Ascending aorta (tissue), 2 donors: ENCODE measurements around the gene GOPC. TPM values are rescaled to one million over a fixed set of nuclear protein-coding genes. Genes with fewer than 3 reads are reported as not detected.

Source experiments
- DNase-seq, 2 donors: peaks; one replicate each; pipeline ENCODE4 v3.0.0-alpha.2; 2019; ENCODE audit warnings: low spot score in 2 of 2
- H3K27ac ChIP-seq, 2 donors: fragments of 200-600 bp; sonication (generic); one replicate each; pipeline ENCODE4 v1.5.1; 2016 to 2017; ENCODE audit warnings: mild to moderate bottlenecking in 1 of 2
- H3K27me3 ChIP-seq: fragments of 200-600 bp; sonication (generic); one replicate; pipeline ENCODE4 v1.5.1; 2017
- H3K36me3 ChIP-seq, 2 donors: fragments of 200-600 bp; sonication (generic); one replicate each; pipeline ENCODE4 v1.5.1; 2016
- H3K4me1 ChIP-seq, 2 donors: fragments of 200-600 bp; sonication (generic); one replicate each; pipeline ENCODE4 v1.5.1; 2016 to 2017; ENCODE audit warnings: mild to moderate bottlenecking in 1 of 2
- H3K4me3 ChIP-seq, 2 donors: fragments of 200-600 bp; sonication (generic); one replicate each; pipeline ENCODE4 v1.5.1; 2016 to 2017; ENCODE audit warnings: mild to moderate bottlenecking in 1 of 2
- H3K9me3 ChIP-seq, 2 donors: fragments of 200-600 bp; sonication (generic); one replicate each; pipeline ENCODE4 v1.5.1; 2016
- intact Hi-C: fragments of 100-400 bp; cut with DNase I; formaldehyde crosslinking; loops from one replicate; pipeline ENCODE4 v1.15.1; 2023
- total RNA-seq: library from RNA; depleted of rRNA; stranded (reverse); fragments of >200 nt; gene quantifications from one replicate; pipeline ENCODE4 v1.1.0, GENCODE V29; 2016
- TF ChIP-seq, protein P1 (sequence below), 3 experiments: fragments of 200-600 bp in 2 of 3; fragments of 450-650 bp in 1 of 3; sonication (generic) in 2 of 3; IDR thresholded peaks; one replicate each; pipeline ENCODE4 v1.5.1; 2016 to 2019; ENCODE audit warnings: antibody characterized with exemption in 3 of 3, mild to moderate bottlenecking in 1 of 3, moderate library complexity in 1 of 3

The GOPC gene
- total RNA-seq, 1 donor from 2014 or later, result 12.5 TPM

- no peak for DNase-seq
- TF ChIP-seq, protein P1, sequence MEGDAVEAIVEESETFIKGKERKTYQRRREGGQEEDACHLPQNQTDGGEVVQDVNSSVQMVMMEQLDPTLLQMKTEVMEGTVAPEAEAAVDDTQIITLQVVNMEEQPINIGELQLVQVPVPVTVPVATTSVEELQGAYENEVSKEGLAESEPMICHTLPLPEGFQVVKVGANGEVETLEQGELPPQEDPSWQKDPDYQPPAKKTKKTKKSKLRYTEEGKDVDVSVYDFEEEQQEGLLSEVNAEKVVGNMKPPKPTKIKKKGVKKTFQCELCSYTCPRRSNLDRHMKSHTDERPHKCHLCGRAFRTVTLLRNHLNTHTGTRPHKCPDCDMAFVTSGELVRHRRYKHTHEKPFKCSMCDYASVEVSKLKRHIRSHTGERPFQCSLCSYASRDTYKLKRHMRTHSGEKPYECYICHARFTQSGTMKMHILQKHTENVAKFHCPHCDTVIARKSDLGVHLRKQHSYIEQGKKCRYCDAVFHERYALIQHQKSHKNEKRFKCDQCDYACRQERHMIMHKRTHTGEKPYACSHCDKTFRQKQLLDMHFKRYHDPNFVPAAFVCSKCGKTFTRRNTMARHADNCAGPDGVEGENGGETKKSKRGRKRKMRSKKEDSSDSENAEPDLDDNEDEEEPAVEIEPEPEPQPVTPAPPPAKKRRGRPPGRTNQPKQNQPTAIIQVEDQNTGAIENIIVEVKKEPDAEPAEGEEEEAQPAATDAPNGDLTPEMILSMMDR (IDR thresholded peaks at IDR 0.05), result no peak
- intact Hi-C loops, result no loop called here
- no peaks in the 10 kb centered on the region for H3K4me1 ChIP-seq
- no peak overlapping the region for H3K4me3 ChIP-seq
- H3K27me3 ChIP-seq, result no peaks in the 10 kb centered on the region
- H3K27ac ChIP-seq, result no peak overlapping the region
- peaks cover 5 to 14% of the 10 kb centered on the region in 2 donors for H3K36me3 ChIP-seq
- no peaks in the 10 kb centered on the region for H3K9me3 ChIP-seq
Measured at GRCh38 chr6:117558818-117559217, 43.5 kb downstream of the GOPC start.

GRCh38 chr6:117557951-117558350, 44.4 kb downstream of the GOPC start:
- Histone ChIP-seq H3K27ac (no peak overlapping the region), H3K36me3 (peaks cover 0 to 8% of the 10 kb centered on the region in 2 donors), H3K27me3 (no peaks in the 10 kb centered on the region), H3K9me3 (no peaks in the 10 kb centered on the region), H3K4me1 (no peaks in the 10 kb centered on the region), H3K4me3 (no peak overlapping the region)
- no peak for DNase-seq
- intact Hi-C loops, result loop anchor here (2.0 kb wide), 1 partner anchor 211 kb away; no protein-coding TSS in a partner anchor
- TF ChIP-seq, protein P1 (IDR thresholded peaks at IDR 0.05), result no peak

GRCh38 chr6:117555882-117556498, 46.3 kb downstream of the GOPC start:
- TF ChIP-seq, protein P1 (IDR thresholded peaks at IDR 0.05), result peak; percentile 71 to 85 (median 78)
- Histone ChIP-seq H3K27me3 (no peaks in the 10 kb centered on the region), H3K4me3 (no peak overlapping the region), H3K4me1 (no peaks in the 10 kb centered on the region), H3K9me3 (no peaks in the 10 kb centered on the region), H3K36me3 (peaks cover 0 to under 1% of the 10 kb centered on the region in 2 donors), H3K27ac (no peak overlapping the region)
- DNase-seq, result no peak
- intact Hi-C loops, result loop anchor here (1.0 to 2.0 kb wide), 2 partner anchors 107 to 209 kb away; no protein-coding TSS in a partner anchor

DNA sequence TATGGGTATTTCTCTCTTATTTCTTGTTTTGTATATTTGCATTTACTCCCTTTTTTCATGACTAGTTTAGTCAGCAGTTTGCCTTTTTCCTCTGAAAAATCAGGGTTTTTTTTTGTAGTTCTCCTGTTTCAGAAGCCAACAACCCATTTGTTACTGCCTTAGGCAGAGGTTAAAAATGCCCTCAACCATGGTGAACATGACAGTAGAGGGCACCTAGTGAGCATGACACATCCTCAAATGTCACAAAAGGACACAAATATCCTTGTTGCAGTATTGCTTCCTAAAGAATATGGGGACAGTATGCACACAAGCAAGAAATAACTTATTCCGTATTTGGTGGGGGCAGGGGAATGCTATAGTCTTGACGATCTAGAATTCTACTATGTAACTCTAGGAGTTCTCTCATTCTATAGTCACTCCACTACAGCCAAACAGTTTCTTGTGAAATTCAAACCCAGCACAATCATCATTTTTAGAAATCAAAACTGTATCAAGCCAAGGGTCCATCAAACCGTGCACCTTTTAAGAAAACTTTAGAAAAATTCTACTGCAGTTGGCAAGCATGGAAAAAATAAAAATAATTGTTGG, 47.0 kb downstream of the GOPC start:
- no peaks in the 10 kb centered on the region for H3K27me3 ChIP-seq
- H3K4me1 ChIP-seq, result no peaks in the 10 kb centered on the region
- no peaks in the 10 kb centered on the region for H3K36me3 ChIP-seq
- no peak overlapping the region for H3K27ac ChIP-seq
- H3K9me3 ChIP-seq, result no peaks in the 10 kb centered on the region
- no peak overlapping the region for H3K4me3 ChIP-seq
- TF ChIP-seq, protein P1 (IDR thresholded peaks at IDR 0.05), result no peak
- no peak for DNase-seq
- intact Hi-C loops, result no loop called here

DNA sequence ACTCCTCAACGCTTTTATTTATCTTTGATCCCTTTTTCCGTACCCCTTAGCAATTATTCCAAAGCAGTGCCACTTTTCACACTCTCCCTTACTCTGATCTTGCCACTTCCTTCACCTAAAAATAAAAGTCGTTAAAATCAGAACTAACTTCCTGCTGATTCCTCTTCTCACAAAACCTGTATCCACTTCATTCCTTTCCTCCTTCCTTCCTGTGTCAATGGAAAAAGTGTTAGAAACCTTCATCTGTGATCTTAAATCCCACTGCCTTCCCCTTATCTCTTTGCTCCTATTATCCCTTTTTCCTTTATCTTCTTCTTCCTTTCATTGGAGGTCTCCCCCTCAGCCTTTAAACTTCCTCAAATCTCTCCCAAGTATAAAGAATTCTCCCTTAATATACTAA, 49.2 kb downstream of the GOPC start:
- no peak for DNase-seq
- H3K9me3 ChIP-seq, result no peaks in the 10 kb centered on the region
- TF ChIP-seq, protein P1 (IDR thresholded peaks at IDR 0.05), result no peak
- intact Hi-C loops, result no loop called here
- no peaks in the 10 kb centered on the region for H3K36me3 ChIP-seq
- no peaks in the 10 kb centered on the region for H3K27me3 ChIP-seq
- H3K27ac ChIP-seq, result no peak overlapping the region
- H3K4me1 ChIP-seq, result peaks cover 2 to 9% of the 10 kb centered on the region in 2 donors
- H3K4me3 ChIP-seq, result no peak overlapping the region
